GM21825 (cell line): ENCODE results near the gene ABHD11.
"Not testable (repeated sequence)": the region's sequence is repeated elsewhere in the genome, so short reads cannot be mapped to it uniquely, and the experiment has no call there.

ENCODE experiments used
- ATAC-seq: cut with Tn5 transposase; IDR thresholded peaks from one replicate; pipeline ENCODE4 v1.9.1; 2021; ENCODE audit warnings: mild to moderate bottlenecking, moderate library complexity; ENCODE audit not compliant: unreplicated experiment

The ABHD11 gene

DNA sequence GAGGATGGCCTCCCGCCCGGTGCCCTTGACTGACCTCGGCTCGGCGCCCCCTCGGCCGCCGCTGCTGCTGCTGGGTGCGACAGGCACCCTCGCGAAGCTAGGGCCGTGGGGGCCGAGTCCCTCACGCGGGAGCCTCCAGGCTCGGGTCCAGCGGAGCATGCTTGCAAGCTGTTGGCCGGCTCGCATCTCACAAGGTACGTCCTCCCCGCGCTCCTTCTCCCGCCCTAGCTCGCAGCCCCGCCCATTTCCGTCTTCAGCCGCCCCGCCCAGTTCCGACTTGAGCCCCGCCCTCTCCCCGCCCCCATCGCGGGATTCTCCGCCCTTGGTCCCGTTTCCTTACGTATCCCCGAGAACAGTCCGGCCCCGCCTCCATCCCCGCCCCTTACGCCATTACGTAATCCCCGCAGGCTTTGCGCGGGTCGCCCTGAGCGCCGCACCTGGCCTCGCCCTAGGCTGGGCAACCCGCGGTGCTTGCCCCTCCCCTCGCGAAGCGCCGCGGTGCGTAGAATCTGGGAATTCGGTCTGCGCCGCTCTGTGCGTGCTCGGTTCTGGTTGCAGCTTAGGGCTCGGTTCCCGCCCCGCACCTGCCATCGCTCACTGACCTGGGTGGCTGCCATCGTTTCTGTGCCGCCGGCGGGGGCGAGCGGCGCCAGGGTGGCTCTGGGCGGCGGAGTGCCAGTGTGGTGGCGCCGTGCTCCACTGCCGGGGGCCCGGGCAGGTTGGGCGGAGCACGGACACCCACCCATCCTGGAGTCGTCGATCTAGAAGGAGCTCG, at the start of gene ABHD11:
ABHD11 (minus strand) TSS at position 191 of the 775 bp plus-strand sequence; CDS start at position 159, 32 bp downstream.
- ATAC-seq: peak; percentile 88

DNA sequence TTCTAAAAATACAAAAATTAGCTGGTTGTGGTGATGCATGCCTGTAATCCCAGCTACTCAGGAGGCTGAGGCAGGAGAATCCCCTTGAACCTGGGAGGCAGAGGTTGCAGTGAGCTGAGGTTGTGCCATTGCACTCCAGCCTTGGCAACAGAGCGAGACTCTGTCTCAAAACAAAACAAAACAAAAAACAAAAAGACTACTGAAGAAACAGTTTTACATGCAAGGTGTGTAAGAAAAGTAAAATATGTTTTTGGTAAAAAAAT, 49.1 kb upstream of the ABHD11 start:
- ATAC-seq: not testable (repeated sequence)

GRCh38 chr7:73786588-73786987, 48.0 kb upstream of the ABHD11 start:
- ATAC-seq: no peak

DNA sequence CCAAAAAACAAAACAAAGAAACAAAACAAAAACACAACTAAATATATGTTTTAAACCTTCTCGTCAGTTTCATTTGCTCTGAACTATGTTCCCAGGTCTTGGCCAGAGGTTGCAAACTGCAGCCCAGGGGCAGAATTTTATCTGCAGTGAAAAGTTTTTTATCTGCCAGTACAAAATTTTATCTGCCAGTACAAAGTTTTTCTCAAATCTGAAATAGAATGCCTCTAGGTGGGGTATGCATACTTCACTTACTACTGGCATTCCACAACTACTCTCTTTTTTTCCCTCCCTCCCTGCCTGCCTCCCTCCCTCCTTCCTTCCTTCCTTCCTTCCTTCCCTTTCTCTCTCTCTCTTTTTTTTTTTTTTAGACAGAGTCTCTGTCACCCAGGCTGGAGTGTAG, 40.9 kb upstream of the ABHD11 start:
- no peak for ATAC-seq

DNA sequence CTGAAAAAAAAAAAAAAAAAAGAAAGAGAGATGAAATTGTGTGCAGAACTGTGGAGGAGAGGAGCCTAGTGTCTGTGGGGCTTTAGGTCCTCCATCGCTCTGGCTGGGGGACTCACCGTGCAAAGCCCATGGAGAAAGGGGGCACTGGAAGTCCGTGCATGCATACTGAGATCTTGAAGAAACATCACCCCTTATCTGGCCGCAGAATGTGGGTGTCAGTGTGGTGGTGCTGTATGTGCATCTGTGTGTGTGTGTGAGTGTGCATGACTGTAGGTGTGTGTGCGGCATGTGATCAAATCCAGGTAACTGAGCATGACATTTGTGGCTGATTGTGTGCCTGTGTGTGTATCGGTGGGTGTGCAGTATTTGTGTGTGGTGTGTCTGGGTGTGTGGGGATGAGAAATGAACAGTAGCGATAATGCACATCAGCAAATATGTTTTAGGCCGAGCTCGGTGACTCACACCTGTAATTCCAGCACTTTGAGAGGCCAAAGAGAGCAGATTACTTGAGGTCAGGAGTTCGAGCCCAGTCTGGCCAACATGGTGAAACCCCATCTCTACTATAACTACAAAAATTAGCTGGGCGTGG, 40.3 kb upstream of the ABHD11 start:
- ATAC-seq: no peak

DNA sequence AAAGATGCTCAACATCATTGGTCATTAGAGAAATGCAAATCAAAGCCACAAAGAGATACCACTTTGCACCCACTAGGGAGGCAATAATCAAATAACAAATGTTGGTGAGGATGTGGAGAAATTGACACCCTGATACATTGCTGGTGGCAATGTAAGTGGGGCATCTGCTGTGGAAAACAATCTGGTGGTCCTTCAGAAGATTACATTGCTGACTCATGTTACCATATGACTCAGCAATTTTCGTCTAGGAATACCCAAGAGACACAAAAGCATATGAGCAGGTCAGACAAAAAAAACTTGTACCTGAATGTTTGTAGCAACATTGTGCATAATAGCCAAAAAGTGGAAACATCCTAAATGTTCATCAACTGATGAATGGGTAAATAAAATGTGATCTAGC, 36.3 kb upstream of the ABHD11 start:
- ATAC-seq: no peak

- no peak for ATAC-seq
These were observed 35.3 kb upstream of the ABHD11 start for GRCh38 chr7:73773700-73774517.

- ATAC-seq: no peak
These were observed 32.5 kb upstream of the ABHD11 start for GRCh38 chr7:73770860-73771670.

GRCh38 chr7:73770002-73770859, 31.6 kb upstream of the ABHD11 start, which contains the start of gene CLDN3:
Gene CLDN3, minus strand, starts transcription at chr7:73770270. Its CDS starts 221 bp downstream, at chr7:73770049.
- ATAC-seq: no peak

DNA sequence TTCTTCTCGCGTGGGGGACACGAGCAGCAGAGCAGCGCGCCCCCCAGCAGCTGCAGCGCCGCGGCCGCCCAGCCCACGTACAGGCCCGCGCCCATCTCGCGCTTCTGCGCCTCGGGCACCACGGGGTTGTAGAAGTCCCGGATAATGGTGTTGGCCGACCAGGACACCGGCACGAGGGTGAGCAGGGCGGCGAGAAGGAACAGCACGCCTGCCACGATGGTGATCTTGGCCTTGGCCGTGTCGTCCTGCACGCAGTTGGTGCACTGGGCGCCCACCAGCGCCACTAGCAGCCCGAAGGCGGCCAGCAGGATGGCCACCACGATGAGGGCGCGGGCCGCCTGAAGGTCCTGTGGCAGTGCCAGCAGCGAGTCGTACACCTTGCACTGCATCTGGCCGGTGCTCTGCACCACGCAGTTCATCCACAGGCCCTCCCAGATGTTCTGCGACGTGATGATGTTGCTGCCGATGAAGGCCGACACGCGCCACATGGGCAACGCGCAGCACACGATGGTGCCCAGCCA, 30.9 kb upstream of the ABHD11 start:
- no peak for ATAC-seq

DNA sequence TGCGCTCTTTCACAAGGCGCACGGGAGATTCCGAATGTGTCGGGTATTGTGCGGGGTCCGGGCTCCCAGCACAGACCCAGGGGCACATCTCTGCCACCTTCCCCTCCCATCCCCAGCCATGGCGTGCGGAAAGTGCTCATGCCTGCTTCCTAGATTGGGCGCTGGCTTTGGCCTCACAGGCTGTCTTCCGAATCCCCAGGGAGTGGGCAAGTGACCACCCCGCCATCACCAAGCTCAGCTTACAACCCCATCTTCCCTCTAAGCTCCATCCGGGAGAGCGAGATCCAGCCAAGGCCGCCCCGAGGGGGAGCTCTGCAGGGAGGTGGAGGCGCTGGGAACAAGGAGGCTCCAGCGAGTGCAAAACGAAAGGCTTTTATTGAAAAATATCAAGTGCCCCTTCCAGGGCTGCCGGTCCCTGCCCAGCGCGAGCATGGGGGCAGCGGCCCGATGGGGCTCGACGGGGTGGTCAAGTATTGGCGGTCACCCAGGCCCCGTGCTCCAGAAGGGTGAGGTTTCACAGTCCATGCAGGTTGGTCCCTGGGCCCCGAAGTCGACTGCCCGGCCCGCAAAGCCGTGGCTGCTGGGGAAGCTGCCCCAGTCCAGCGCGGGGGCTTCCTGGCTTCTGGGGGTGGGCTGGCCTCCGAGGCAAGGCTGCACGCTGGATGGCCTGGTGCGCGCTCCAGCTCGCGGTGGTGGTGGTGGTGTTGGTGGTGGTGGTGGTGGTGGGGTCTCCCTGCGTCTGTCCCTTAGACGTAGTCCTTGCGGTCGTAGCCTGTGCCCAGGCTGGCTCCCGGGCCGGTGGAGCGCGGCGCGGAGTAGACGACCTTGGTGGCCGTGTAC, 30.3 kb upstream of the ABHD11 start:
- ATAC-seq: no peak

- no peak for ATAC-seq
These were observed 28.1 kb upstream of the ABHD11 start for GRCh38 chr7:73766556-73767229.

GRCh38 chr7:73762659-73762999, 24.0 kb upstream of the ABHD11 start:
- no peak for ATAC-seq

GRCh38 chr7:73761854-73762658, 23.5 kb upstream of the ABHD11 start:
- ATAC-seq: no peak

GRCh38 chr7:73758581-73759138, 20.1 kb upstream of the ABHD11 start:
- ATAC-seq: no peak

GRCh38 chr7:73749931-73750776, 11.6 kb upstream of the ABHD11 start:
- ATAC-seq: no peak
